NB4 (cell line): ENCODE measurements around the gene SLF2.

ENCODE experiments used
- DNase-seq: peaks from one replicate; pipeline ENCODE4 v3.0.0; 2010; ENCODE audit warnings: low read depth
- H3K4me3 ChIP-seq: one replicate; pipeline ENCODE4 v1.5.1; 2011; ENCODE audit warnings: mild to moderate bottlenecking, low read depth, low read length, moderate library complexity
- MYC ChIP-seq: IDR thresholded peaks from 2 replicates; pipeline ENCODE4 v1.6.1; 2011; ENCODE audit warnings: low read depth, low read length
- POLR2A ChIP-seq: IDR thresholded peaks from 2 replicates; pipeline ENCODE4 v1.6.1; 2011; ENCODE audit warnings: mild to moderate bottlenecking; ENCODE audit not compliant: insufficient read length; ENCODE audit errors: extremely low read depth
- TF ChIP-seq, protein P1 (sequence below): IDR thresholded peaks from 2 replicates; pipeline ENCODE4 v1.6.1; 2011; ENCODE audit warnings: low read depth, low read length
- TF ChIP-seq, protein P2 (sequence below): IDR thresholded peaks from one replicate; pipeline ENCODE4 v1.5.1; 2012; ENCODE audit warnings: low read depth, low read length

SLF2 gene

DNA sequence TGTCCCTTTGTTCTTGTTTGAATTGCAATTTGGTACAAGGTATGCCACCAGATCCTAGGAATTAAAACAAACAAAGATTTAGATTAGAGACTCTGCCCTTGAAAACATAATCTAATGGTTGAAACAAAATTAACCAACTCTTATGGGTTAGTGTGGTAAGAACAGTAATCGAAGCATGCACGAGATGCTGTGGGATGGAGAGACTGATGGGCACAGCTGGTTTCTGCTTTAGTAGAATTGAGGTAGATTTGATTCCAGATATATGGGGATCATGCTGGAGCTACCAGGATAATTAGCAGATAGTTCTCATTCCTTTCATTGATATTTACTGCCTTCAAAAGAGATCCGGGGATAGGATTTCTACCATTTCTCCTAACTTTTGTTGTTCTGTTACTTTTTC is 36.2 kb downstream of the SLF2 start:
- H3K4me3 ChIP-seq: no peak overlapping the region
- no peak for DNase-seq
- TF ChIP-seq, protein P1, sequence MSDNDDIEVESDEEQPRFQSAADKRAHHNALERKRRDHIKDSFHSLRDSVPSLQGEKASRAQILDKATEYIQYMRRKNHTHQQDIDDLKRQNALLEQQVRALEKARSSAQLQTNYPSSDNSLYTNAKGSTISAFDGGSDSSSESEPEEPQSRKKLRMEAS: no peak
- TF ChIP-seq MYC (no peak), POLR2A (no peak)
- TF ChIP-seq, protein P2, sequence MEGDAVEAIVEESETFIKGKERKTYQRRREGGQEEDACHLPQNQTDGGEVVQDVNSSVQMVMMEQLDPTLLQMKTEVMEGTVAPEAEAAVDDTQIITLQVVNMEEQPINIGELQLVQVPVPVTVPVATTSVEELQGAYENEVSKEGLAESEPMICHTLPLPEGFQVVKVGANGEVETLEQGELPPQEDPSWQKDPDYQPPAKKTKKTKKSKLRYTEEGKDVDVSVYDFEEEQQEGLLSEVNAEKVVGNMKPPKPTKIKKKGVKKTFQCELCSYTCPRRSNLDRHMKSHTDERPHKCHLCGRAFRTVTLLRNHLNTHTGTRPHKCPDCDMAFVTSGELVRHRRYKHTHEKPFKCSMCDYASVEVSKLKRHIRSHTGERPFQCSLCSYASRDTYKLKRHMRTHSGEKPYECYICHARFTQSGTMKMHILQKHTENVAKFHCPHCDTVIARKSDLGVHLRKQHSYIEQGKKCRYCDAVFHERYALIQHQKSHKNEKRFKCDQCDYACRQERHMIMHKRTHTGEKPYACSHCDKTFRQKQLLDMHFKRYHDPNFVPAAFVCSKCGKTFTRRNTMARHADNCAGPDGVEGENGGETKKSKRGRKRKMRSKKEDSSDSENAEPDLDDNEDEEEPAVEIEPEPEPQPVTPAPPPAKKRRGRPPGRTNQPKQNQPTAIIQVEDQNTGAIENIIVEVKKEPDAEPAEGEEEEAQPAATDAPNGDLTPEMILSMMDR: no peak

DNA sequence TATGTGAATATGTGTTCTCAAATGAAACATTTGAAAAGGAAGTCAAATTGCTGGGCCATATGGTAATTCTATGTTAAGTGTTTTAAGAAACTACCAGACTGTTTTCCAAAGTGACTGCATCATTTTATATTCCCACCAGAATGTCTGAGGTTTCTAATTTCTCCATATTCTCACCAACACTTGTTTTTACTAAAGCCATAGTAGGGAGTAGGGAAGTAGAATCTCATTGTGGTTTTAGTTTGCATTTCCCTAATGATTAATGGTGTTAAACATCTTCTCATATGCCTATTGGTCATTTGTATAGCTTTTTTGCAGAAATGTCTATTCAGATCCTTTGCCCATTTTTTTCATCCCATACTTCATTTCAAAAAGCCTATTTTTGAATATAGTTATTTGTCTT is 47.5 kb downstream of the SLF2 start:
- no peak for DNase-seq
- no peak for TF ChIP-seq POLR2A
- TF ChIP-seq, protein P1: no peak
- TF ChIP-seq MYC: no peak
- TF ChIP-seq, protein P2: no peak
- no peak overlapping the region for H3K4me3 ChIP-seq

DNA sequence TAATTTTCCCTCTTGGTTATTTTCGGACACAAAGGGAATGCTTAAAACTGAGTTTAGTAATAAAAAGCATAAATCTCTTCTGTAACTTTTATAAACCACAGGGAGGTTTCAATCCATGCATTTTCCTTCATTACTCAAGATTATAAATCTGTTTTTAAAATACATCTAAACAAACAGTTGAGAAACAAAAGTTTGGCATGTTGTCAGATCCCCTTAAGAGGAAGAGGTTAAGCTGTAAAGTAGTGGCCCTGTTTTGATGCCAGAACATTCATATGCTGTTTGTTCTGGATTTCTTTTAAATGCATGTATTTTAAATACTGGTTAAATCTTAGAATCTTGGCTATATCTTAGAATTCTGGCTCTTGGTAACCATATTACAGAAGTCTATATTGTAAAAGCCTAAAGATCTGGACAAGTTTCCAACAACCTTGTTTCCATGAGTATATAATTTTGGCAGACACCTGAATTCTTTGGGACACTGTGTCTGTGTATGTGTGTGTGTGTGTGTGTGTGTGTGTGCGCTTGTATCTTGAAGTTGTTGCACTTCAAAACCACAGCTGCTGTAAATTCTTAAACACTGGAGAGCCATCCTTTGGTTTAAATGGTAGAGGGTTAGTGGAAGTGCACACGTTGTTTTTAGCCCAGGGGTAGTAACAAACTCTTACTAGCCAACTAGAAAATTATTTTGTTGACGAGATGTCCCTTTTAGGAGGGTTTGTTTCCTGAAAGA is 49.8 kb downstream of the SLF2 start:
- no peak for DNase-seq
- TF ChIP-seq, protein P1: no peak
- TF ChIP-seq POLR2A (no peak), MYC (no peak)
- TF ChIP-seq, protein P2: no peak

DNA sequence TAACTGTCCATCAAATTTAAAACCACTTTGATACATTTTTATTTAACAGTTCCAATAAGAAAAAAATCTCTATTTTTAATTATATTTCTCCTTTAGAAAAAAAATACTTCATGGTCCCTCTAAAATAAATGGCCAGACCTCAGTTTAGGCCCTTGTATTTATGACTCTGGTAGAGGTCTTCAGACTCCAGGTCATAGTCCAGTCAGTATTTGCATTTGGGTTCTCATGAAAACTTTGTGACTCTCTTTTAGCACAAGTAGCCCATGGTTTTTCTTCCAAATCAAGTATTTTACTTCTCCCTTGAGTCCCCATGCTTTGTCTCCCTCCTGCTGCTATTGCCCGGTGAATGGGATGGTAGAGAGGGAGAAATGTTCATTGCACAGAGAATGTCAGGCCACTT is 51.1 kb downstream of the SLF2 start:
- TF ChIP-seq POLR2A (no peak), MYC (no peak)
- TF ChIP-seq, protein P1: no peak
- TF ChIP-seq, protein P2: no peak
- no peak overlapping the region for H3K4me3 ChIP-seq
- DNase-seq: no peak

More for the DNA sequence above, 49.8 kb downstream of the SLF2 start:
- no peak overlapping the region for H3K4me3 ChIP-seq

DNA sequence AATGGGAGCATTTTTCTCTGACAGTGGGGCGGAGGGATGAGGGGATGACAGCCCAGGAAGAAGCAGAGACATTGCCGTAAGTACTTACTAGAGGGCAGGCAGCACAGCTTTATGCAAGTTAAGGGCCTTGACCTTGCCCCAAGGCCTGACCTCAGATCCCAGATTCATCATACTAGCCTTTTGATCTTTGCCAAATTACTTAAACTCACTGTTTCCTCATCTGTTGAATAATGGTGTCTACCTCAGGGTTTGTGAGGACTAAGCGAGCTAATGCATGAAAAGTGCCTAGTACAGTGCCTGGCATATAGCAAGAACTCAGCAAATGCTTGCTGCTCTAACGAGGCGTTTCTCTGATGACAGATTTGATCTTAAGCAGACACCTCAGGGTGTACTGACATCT is 53.1 kb downstream of the SLF2 start:
- no peak overlapping the region for H3K4me3 ChIP-seq
- no peak for DNase-seq
- TF ChIP-seq MYC: no peak
- TF ChIP-seq, protein P1: no peak
- no peak for TF ChIP-seq POLR2A
- TF ChIP-seq, protein P2: no peak

DNA sequence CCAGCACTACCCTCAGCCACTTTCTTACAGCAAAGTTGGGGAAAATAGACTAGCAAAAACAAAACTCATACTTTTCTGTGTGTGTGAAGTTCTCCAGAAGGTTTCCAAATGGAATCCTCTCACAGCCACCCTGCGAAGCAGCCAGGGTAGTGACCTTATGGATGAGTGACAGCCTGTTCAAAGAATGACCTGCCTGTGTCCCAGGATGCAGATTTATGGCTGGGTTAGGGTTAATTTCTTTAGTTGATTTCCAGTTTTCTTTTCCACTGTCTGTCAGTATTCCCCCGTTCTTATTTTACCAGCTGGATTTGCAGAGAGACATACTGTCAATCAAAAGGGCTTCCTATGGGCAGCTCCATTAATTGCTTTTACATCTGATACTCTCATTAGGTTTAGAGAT is 54.1 kb downstream of the SLF2 start:
- TF ChIP-seq POLR2A: no peak
- no peak for TF ChIP-seq MYC
- TF ChIP-seq, protein P2: no peak
- TF ChIP-seq, protein P1: no peak
- H3K4me3 ChIP-seq: no peak overlapping the region
- DNase-seq: no peak
